HL-60 (cell line): Measurements from ENCODE around the gene CYSRT1.

ENCODE experiments used
- CTCF ChIP-seq: IDR thresholded peaks from one replicate; pipeline ENCODE4 v1.5.1; 2011; ENCODE audit warnings: low read length, control low read depth, inconsistent platforms; ENCODE audit not compliant: insufficient read depth
- GABPA ChIP-seq: IDR thresholded peaks from 2 replicates; pipeline ENCODE4 v1.6.1; 2012; ENCODE audit warnings: low read depth
- POLR2AphosphoS5 ChIP-seq: IDR thresholded peaks from 2 replicates; pipeline ENCODE4 v1.6.1; 2012; ENCODE audit warnings: low read depth

- no peak for TF ChIP-seq CTCF
- TF ChIP-seq POLR2AphosphoS5 = no peak
- TF ChIP-seq GABPA = no peak
Measured at GRCh38 chr9:137221506-137222111, 3.4 kb upstream of the CYSRT1 start.
